ENCODE data around the gene FAM13A. TPM values are rescaled to one million over a fixed set of nuclear protein-coding genes. Genes with fewer than 3 reads are reported as not detected.

The FAM13A gene
- polyA plus RNA-seq, 1 of the 3 experiments (the other 2 are of a cell fraction): 0.67 TPM

GRCh38 chr4:88940506-88940905, 116.5 kb downstream of the FAM13A start:
- WGBS (ENCODE audit: low lambda C conversion rate): 46% methylated on average over 2 of the region's 2 CpGs
- no peak for TF ChIP-seq RAD21 (IDR thresholded peaks at IDR 0.05; ENCODE audit: low read length)
- no peak for TF ChIP-seq PBX3 (IDR thresholded peaks at IDR 0.05)
- TF ChIP-seq NRF1 (IDR thresholded peaks at IDR 0.05; ENCODE audit: low read depth, low read length): no peak
- no peak for TF ChIP-seq TEAD4 (IDR thresholded peaks at IDR 0.05; ENCODE audit: borderline replicate concordance, insufficient read depth)
- no peak for TF ChIP-seq SMC3 (IDR thresholded peaks at IDR 0.05; ENCODE audit: low read depth, low read length)
- TF ChIP-seq CHD2 (IDR thresholded peaks at IDR 0.05; ENCODE audit: low read length, partially characterized antibody): no peak
- no peak for TF ChIP-seq TCF12 (IDR thresholded peaks at IDR 0.05)
- TF ChIP-seq, protein P1, sequence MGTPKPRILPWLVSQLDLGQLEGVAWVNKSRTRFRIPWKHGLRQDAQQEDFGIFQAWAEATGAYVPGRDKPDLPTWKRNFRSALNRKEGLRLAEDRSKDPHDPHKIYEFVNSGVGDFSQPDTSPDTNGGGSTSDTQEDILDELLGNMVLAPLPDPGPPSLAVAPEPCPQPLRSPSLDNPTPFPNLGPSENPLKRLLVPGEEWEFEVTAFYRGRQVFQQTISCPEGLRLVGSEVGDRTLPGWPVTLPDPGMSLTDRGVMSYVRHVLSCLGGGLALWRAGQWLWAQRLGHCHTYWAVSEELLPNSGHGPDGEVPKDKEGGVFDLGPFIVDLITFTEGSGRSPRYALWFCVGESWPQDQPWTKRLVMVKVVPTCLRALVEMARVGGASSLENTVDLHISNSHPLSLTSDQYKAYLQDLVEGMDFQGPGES (IDR thresholded peaks at IDR 0.05; ENCODE audit: low read depth, low read length): no peak
- TF ChIP-seq FOSL2 (IDR thresholded peaks at IDR 0.05; ENCODE audit: borderline replicate concordance, low read depth): no peak
- TF ChIP-seq GATA2 (CRISPR knock-in tag; IDR thresholded peaks at IDR 0.05): no peak
- TF ChIP-seq JUND (IDR thresholded peaks at IDR 0.05): no peak
- TF ChIP-seq TAF1 (IDR thresholded peaks at IDR 0.05; ENCODE audit: borderline replicate concordance, low read depth, low read length): no peak
- TF ChIP-seq MAX (IDR thresholded peaks at IDR 0.05; ENCODE audit: low read depth): no peak
- no peak for TF ChIP-seq MXI1 (IDR thresholded peaks at IDR 0.05; ENCODE audit: low read depth, low read length)
- no peak for TF ChIP-seq REST (IDR thresholded peaks at IDR 0.05; ENCODE audit: low read depth, low read length)
- no peak for TF ChIP-seq GABPA (IDR thresholded peaks at IDR 0.05; ENCODE audit: low read depth)
- Histone ChIP-seq H3K4me3 (ENCODE audit: low read depth in 2 of 2, low read length in 1 of 2) (no peak overlapping the region), H3K27ac (ENCODE audit: low read depth in 2 of 2, low read length in 1 of 2) (no peak overlapping the region), H3K4me1 (ENCODE audit: control insufficient read depth in 1 of 2, insufficient read depth in 2 of 2, low read depth in 1 of 2, low read length in 1 of 2) (no peaks in the 10 kb centered on the region), H3K4me2 (no peak overlapping the region), H2AFZ (ENCODE audit: low read depth) (no peak overlapping the region), H3K79me2 (ENCODE audit: insufficient read depth) (no peaks in the 10 kb centered on the region), H3K9me2 (0 out of 2 replicates have a peak, but pooled peaks cover 1% of the 10 kb centered on the region), H3F3A (replicated peaks; ENCODE audit: insufficient read depth) (no peaks in the 10 kb centered on the region), H3K27me3 (ENCODE audit: insufficient read depth) (no peaks in the 10 kb centered on the region), H3K36me3 (replicated peaks in 1 of 2; ENCODE audit: control insufficient read depth in 1 of 2, insufficient read depth in 2 of 2, low read length in 1 of 2) (no peaks in the 10 kb centered on the region), H3K9me3 (no peaks in the 10 kb centered on the region), H4K20me1 (ENCODE audit: insufficient read depth) (no peaks in the 10 kb centered on the region), H3K9ac (no peak overlapping the region)
- ChIA-PET POLR2A (no interaction called here), CTCF (interaction anchor here (1.4 kb wide), 1 partner anchor 10 kb away, joined by 3 read pairs; no protein-coding TSS in a partner anchor)
- no peak for DNase-seq
